Thymus (tissue), 11 donors: ENCODE data around the gene SRRM4. TPM values are rescaled to one million over a fixed set of nuclear protein-coding genes. Genes with fewer than 3 reads are reported as not detected.
"Not testable (repeated sequence)": the region's sequence is repeated elsewhere in the genome, so short reads cannot be mapped to it uniquely, and the experiment has no call there.

Experiments
- DNase-seq, 9 donors: peaks; one replicate each; pipeline ENCODE4 v3.0.0-alpha.2; 2013; ENCODE audit warnings: low spot score in 9 of 9, low read depth in 6 of 9, missing footprints in 1 of 9
- H3K27ac ChIP-seq, 2 donors: one replicate each; pipeline ENCODE4 v1.5.1; 2013; ENCODE audit warnings: control low read depth in 1 of 2, low read depth in 1 of 2, low read length in 1 of 2, mild to moderate bottlenecking in 1 of 2, moderate library complexity in 1 of 2
- H3K27me3 ChIP-seq, 2 donors: one replicate each; pipeline ENCODE4 v1.5.1; 2013; ENCODE audit warnings: low read length in 1 of 2; ENCODE audit not compliant: control insufficient read depth in 2 of 2, insufficient read depth in 1 of 2
- H3K36me3 ChIP-seq, 2 donors: one replicate each; pipeline ENCODE4 v1.5.1; 2013; ENCODE audit warnings: low read length in 1 of 2, mild to moderate bottlenecking in 1 of 2, moderate library complexity in 1 of 2; ENCODE audit not compliant: control insufficient read depth in 2 of 2, insufficient read depth in 2 of 2
- H3K4me1 ChIP-seq, 2 donors: one replicate each; pipeline ENCODE4 v1.5.1; 2013; ENCODE audit warnings: low read length in 2 of 2; ENCODE audit not compliant: control insufficient read depth in 2 of 2, insufficient read depth in 2 of 2
- H3K4me3 ChIP-seq, 2 donors: one replicate each; pipeline ENCODE4 v1.5.1; 2013; ENCODE audit warnings: low read length in 2 of 2, control low read depth in 1 of 2, mild to moderate bottlenecking in 1 of 2
- H3K9me3 ChIP-seq, 2 donors: one replicate each; pipeline ENCODE4 v1.5.1; 2013; ENCODE audit warnings: low read length in 1 of 2, mild to moderate bottlenecking in 1 of 2; ENCODE audit not compliant: control insufficient read depth in 2 of 2, insufficient read depth in 1 of 2
- WGBS: extraction: QIAGEN DNeasy Blood & Tissue Kit; methylation state at CpG from one replicate; pipeline ENCODE4 v1.1.7; 2013; 5-methylcytosine and 5-hydroxymethylcytosine counted together
- polyA plus RNA-seq: library from polyadenylated mRNA; stranded (reverse); fragments of 200-250 nt; gene quantifications from one replicate; pipeline ENCODE4 v1.2.3, GENCODE V29; 2013
- total RNA-seq: library from RNA; stranded (reverse); fragments of 120-200 nt; gene quantifications from one replicate; pipeline ENCODE4 v1.2.4, GENCODE V29; 2013
- donor health status: healthy.

SRRM4 gene
- total and polyA plus RNA-seq, 2 donors: under 0.01 to 0.05 TPM

DNA sequence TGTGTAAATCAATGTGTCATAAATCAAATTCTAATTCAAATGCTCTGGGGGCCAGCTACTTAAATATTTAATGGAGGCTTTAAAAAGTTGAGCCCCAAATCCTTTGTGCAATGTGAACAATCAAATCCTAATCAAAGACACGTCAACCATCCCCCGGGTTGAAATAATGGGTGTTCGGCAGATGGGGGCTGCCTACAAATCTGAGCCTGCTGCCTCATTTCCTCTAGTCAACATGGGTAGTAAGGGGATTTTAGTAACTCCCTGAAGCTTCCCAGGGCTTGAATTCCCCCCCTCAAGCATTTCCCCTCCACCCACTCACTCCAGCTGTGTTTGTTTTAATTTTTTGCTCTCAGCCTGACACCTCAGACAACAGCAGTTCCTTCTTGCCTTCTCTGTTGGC is 37.8 kb downstream of the SRRM4 start:
- Histone ChIP-seq H3K27ac (no peak overlapping the region), H3K4me3 (no peak overlapping the region), H3K4me1 (no peaks in the 10 kb centered on the region), H3K9me3 (no peaks in the 10 kb centered on the region), H3K36me3 (no peaks in the 10 kb centered on the region), H3K27me3 (no peaks in the 10 kb centered on the region)
- 24% methylated on average over 3 of the region's 3 CpGs for WGBS
- DNase-seq: no peak

DNA sequence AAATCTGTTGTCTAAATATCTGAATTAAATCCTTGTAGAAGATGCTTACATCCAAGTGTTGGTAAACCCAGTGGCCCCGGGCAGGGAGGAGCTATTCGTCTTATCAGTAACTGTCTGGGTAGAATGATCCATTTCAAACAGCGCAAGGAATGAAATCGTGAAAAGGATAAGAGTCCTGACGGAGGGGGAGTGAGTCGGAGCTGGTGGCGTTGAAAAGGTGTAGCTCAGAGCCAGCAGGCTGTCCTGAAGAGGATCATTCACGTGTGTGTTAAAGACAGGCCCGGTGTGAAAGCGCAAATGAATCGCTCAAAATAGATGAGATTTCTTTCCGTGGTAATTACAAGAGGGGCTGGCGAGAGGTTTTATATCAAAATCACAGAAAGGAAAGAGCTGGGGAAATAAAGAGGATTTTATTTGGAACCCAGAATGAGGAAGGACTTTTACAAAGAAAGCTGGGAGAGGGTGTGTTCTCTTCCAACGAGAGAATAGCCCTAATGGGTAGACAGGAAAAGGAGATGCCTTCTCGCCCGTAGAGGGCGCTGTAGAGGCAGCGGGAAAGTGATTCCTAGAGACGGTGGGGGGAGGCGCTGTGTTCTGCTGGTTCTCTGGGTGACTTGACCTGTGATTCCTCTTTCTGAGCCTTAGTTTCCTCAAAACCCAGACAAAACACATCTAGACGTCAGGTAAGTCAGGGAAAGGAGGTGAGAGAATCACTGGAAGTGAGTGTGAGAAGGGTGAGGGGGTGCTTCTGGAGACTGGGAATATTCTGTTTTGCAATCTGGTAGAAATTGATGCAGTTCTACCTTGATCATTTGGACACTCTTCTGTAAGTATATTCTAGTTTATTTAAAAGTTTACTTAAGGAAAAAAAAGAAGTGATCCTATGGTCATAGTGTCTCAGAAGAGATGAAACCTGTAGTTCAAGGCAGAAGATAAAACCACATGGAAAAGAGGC is 39.3 kb downstream of the SRRM4 start:
- Histone ChIP-seq H3K27ac (no peak overlapping the region), H3K4me1 (no peaks in the 10 kb centered on the region), H3K4me3 (no peak overlapping the region), H3K27me3 (no peaks in the 10 kb centered on the region), H3K9me3 (no peaks in the 10 kb centered on the region), H3K36me3 (no peaks in the 10 kb centered on the region)
- DNase-seq: peak in 2 of 9 donors; percentile 2 to 8
- 29% methylated on average over 21 of the region's 21 CpGs for WGBS

DNA sequence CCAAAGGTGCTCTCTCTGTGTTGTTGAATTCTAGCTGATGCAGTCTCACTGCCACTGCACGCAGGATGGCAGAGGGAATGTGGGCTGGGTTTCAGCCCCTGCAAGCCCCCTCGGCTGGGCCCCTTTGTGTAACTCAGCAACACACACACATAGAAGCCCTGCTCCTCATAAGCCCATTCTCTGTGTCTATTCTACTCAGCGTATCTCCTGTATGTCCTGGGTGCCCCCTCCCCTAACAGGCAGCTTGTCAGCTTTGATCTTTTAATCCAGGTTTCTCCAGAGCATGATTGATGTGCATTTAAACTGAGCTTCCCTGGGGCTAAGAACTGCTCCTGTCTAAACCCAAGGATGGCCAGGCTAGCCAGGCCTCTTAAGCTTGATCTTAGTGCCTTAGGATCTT is 43.0 kb downstream of the SRRM4 start:
- Histone ChIP-seq H3K36me3 (no peaks in the 10 kb centered on the region), H3K4me1 (no peaks in the 10 kb centered on the region), H3K27ac (no peak overlapping the region), H3K27me3 (no peaks in the 10 kb centered on the region), H3K9me3 (no peaks in the 10 kb centered on the region), H3K4me3 (no peak overlapping the region)
- DNase-seq: no peak
- WGBS: 54% methylated on average over 3 of the region's 3 CpGs

DNA sequence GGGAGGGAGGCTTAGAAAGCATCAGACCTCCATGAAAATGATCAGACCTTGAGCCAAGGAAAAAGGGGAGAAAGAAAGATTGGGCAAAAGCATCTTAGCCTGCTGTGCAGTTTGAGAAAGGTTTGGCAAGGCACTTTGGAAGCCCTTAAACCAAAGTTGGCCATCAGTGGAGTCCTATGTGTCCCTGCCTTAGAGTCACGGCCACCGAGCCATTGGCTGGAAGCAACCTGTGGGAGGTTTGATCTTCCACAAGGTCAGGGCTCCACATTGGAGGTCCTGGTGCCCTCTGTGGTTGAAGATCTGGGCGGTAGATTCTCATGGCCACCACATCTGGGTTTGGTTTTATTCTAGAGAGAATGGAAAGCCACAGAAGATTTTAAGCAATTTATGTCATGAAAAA is 44.4 kb downstream of the SRRM4 start:
- WGBS: 95% methylated on average over 3 of the region's 3 CpGs

DNA sequence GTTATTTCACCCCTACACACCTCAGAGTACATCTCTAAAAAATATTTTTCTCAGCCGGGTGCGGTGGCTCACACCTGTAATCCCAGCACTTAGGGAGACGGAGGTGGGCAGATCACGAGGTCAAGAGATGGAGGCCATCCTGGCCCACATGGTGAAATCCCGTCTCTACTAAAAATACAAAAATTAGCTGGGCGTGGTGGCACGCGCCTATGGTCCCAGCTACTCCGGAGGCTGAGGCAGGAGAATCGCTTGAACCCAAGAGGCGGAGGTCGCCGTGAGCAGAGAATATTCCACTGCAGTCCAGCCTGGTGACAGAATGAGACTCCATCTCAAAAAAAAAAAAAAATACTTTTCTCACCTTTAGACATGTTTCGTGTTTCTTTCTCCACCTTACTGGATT is 52.0 kb downstream of the SRRM4 start:
- not testable (repeated sequence) for H3K4me1 ChIP-seq, H3K27me3 ChIP-seq, DNase-seq, H3K9me3 ChIP-seq, H3K27ac ChIP-seq, H3K36me3 ChIP-seq, H3K4me3 ChIP-seq
- 88% methylated on average over 14 of the region's 14 CpGs for WGBS

More for the DNA sequence above, 44.4 kb downstream of the SRRM4 start:
- Histone ChIP-seq H3K9me3 (no peaks in the 10 kb centered on the region), H3K36me3 (no peaks in the 10 kb centered on the region), H3K4me1 (no peaks in the 10 kb centered on the region), H3K27me3 (no peaks in the 10 kb centered on the region), H3K27ac (no peak overlapping the region), H3K4me3 (no peak overlapping the region)
- DNase-seq: no peak

DNA sequence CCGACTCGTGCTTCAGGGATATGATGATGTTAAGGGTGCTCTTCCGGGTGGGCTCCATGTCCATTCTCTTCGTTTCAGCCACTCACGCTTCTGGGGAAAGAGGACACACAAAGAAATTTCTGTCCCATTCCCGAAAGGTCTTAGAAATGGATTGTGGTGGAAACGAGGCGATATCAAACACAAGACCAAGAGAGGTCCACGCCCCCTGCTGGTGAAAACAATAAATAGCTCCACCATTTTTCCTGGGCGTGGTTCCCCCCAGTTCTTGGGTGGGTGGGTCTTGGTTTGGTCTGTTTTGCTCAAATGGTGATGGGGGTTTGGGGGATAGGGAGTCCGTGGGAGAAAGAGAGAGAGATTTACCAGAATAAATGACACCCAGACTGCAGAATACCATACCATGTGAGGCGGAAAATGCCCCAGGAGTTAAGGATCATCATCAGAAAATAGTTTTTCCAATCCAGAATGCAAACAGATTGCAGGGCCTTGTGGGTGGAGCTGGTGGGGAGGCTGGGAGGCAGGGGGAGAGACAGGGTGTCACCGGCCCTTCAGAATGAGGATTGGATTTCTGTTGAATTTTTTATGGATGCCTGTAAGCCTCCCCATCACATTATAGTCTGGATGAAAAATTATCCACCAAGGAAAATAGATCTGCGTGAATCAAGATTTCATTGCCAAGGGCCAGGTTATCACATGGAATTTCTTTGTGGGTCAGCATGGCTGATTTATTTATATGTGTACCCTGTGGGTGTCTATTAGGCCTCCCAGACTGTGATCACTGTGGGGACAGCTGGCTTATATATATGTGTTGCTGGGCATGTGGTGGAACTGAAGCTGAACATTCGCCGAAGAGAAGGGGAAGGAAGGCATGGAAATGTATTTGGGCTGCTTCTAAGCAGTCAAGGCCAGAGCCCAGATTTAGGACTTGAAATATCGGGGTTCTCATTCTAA is 55.8 kb downstream of the SRRM4 start:
- no peak overlapping the region for H3K27ac ChIP-seq
- H3K27me3 ChIP-seq: no peaks in the 10 kb centered on the region
- H3K36me3 ChIP-seq: no peaks in the 10 kb centered on the region
- WGBS: 58% methylated on average over 17 of the region's 17 CpGs
- DNase-seq: peak in 5 of 9 donors; percentile 4 to 27 (median 10)
- no peaks in the 10 kb centered on the region for H3K9me3 ChIP-seq
- H3K4me3 ChIP-seq: no peak overlapping the region
- no peaks in the 10 kb centered on the region for H3K4me1 ChIP-seq

DNA sequence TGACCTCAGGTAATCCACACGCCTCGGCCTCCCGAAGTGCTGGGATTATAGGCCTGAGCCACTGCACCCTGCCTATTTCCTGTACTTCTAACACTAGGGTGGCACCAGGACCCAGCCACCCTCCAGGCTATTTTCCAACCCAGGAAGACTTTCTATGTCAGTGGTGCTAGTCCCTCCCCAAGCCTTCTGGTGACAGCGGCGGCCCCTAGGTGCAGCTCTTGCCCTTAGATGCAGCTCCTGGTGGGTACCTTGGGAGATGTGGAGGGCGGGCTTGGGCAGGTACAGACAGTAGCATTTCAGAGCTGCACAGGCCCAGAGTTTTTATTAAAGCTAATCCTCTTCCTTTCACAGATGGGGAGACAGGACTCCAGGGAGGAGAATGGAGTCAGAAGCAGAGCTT is 62.8 kb downstream of the SRRM4 start:
- Histone ChIP-seq H3K36me3 (no peaks in the 10 kb centered on the region), H3K27me3 (no peaks in the 10 kb centered on the region), H3K27ac (no peak overlapping the region), H3K4me3 (no peak overlapping the region), H3K4me1 (no peaks in the 10 kb centered on the region), H3K9me3 (no peaks in the 10 kb centered on the region)
- WGBS: 91% methylated on average over 6 of the region's 6 CpGs
- DNase-seq: no peak

DNA sequence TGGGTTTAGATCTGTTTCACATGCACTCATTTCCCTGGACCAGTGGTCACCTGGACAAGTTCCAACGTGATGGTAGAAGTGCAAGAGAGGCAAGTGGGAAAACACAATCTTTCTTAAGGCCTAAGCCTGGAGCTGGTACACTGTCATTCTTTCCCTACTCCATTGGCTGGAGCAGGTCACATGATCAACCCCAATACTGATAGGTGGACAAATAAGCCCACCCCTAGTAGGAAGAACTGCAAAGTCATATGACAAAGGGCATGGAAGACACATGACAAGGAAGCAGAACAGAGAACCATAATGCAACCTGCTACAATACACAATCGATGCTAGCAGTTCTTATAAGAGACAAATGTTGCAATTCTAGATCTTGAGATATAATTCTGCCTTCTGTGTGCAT is 66.3 kb downstream of the SRRM4 start:
- 88% methylated on average over 2 of the region's 2 CpGs for WGBS
- Histone ChIP-seq H3K27ac (no peak overlapping the region), H3K27me3 (no peaks in the 10 kb centered on the region), H3K4me3 (no peak overlapping the region), H3K36me3 (no peaks in the 10 kb centered on the region), H3K4me1 (no peaks in the 10 kb centered on the region), H3K9me3 (no peaks in the 10 kb centered on the region)
- DNase-seq: no peak

DNA sequence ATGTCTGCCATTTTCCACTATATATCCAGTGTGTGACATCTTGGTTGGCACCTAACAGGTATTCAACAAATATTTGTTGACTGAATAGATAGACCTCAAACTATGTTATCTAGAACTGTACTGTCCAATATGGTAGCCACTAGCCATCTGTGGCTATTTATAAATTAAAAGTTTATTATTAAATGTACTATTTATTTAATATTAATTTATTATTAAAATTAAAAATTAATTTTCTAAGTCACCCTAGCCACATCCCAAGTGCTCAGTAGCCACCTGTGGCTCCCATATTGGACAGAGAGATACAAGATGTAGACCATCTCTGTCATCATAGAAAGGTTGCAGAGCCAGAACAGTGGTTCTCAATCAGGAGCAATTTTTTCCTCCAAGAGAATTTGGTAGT is 69.3 kb downstream of the SRRM4 start:
- no peaks in the 10 kb centered on the region for H3K4me1 ChIP-seq
- H3K36me3 ChIP-seq: no peaks in the 10 kb centered on the region
- no peak overlapping the region for H3K4me3 ChIP-seq
- H3K27ac ChIP-seq: no peak overlapping the region
- H3K27me3 ChIP-seq: no peaks in the 10 kb centered on the region
- no peaks in the 10 kb centered on the region for H3K9me3 ChIP-seq
- DNase-seq: no peak
